SH-SY5Y (cell line): ENCODE results near the gene PC.

Experiments used
- GATA2 ChIP-seq: IDR thresholded peaks from 2 replicates; pipeline ENCODE4 v1.6.1; 2011; ENCODE audit warnings: mild to moderate bottlenecking, low read depth, low read length
- GATA3 ChIP-seq: IDR thresholded peaks from 2 replicates; pipeline ENCODE4 v1.6.1; 2011; ENCODE audit warnings: low read depth, mild to moderate bottlenecking, low read length, moderate library complexity

DNA sequence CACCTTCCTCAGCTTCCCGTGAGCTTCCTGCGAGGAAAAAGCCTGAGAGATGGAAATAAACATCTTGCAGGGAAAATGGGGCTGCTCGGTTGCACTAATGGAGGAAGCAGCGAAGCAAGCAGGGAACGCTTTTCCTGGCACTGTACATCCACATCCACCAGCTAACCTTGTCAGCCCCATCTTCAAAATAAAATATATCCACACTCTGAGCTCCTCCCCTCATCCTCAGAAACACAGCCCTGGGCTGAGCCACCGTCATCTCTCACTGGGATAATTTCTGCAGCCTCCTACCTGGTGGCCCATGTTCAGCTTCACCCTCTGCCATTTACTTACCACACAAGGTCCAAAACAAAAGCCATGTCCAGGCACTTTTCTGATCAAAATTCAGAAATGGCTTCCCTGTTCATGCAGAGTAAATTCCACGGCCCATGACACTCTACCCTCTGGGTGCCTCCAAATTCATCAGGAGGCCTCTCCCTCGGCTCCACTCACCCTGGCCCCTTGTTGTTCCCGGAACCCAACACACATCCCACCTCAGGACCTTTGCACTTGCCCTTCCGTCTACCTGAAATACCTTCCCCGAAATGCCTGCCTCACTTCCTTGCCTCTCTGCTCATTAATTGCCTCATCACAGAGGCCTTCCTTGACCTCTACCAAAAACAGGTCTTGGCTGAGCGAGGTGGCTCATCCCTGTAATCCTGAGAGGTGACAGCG is 29.9 kb upstream of the PC start:
- TF ChIP-seq GATA3: no peak
- TF ChIP-seq GATA2: no peak
